HuH-7.5 (cell line): ENCODE measurements around the gene MAD1L1.

Experiments used
- DNase-seq: peaks from one replicate; pipeline ENCODE4 v3.0.0; 2011; ENCODE audit warnings: low spot score

Gene MAD1L1

DNA sequence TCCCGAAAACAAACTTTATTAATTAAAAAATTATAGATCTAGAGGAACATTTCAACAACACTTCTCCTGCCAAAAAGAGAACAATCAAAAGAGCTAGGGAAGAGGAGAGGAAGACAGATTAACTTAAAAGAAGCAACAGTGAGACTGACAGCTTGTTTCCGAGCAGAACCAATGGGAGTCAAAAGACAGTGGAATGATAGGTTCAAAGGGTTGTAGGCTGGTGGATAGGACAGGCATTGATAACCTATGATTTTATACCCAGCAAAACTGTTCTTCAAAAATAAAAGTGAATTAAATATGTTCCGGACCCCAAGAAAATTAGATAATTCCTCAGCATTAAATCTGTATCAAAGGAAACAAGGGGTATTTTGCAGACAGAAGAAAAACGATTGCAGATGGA, 207.6 kb downstream of the MAD1L1 start:
- DNase-seq: no peak

DNA sequence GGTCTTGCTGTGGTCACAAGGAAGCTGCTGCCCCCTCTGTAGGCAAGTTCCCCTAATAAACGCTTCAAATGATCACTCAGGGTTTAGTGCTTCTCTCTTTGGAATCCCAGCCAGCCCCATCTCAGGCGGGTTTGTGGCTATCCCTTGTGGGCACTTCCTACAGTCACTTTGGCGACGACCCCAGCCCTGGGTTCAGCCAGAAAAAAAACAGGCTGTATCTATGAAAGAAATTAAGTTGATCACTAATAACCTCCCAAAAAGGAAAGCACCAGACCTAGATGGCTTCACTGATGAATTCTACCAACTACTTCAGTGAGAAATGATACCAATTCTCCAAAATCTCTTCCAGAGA, 208.2 kb downstream of the MAD1L1 start:
- no peak for DNase-seq

DNA sequence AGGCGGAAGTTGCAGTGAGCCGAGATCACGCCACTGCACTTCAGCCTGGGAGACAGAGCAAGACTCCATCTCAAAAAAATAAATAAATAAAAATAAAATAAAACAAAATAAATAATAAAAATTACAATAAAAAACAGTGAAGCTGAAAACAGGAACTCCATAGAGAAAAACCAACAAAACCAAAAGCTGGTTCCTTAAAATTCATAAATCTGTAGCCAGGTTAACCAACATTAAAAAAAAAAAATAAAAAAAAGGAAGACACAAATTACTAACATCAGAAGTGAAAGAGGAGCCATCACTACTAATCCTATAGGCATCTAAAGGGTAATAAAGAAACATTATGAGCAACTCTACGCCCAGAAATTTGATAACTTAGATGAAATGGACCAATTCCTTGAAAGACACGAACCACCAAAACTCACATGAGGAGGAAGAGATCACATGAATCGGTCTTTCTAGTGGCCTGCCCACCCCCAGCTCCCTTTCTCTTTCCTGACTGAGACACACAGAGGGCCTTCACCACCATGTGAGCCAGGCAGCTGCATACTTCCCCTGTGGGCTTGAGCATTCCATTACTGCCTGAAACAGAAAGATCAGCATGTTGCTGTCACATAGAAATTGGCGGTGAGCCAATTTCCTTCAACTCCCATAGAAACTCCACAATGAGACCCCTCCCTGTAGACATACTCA, 208.7 kb downstream of the MAD1L1 start:
- DNase-seq: no peak

DNA sequence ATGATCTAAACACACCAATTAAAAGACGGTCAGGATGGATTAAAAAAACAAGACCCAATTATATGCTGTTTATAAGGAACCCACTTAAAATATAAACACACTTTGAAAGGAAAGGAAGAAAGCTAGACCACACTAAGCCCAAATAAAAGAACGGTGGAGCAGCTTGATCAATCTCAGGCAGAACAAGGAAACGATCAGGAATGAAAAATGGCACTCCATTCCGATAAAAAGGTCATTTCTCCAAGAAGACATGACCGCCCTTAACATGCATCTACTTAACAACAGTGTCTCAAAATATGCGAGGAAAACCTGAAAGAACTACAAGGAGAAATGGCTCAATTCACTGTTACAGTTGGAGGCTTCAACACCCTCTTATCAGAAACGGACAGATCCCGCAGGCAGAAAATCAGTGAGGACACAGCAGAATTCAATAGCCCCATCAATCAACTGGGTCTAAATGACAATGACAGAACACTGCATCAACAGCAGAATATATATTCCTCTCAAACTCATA, 210.0 kb downstream of the MAD1L1 start:
- no peak for DNase-seq

DNA sequence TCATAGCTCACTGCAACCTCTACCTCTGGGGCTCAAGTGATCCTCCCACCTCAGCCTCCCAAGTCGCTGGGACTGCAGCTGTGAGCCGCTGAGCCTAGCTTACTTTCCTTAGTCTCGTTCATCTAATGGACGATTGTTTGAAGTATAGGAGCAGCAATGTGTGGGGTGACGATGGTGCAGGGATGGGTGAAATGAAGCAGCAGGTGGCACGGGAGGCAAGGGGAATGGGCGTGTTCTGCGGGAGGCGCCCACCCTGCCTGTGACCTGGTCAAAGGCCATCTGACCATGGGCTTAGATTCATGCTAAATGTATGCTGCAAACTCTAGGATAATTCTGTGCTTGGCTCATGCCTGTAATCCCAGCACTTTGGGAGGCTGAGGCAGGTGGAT, 210.7 kb downstream of the MAD1L1 start:
- no peak for DNase-seq

DNA sequence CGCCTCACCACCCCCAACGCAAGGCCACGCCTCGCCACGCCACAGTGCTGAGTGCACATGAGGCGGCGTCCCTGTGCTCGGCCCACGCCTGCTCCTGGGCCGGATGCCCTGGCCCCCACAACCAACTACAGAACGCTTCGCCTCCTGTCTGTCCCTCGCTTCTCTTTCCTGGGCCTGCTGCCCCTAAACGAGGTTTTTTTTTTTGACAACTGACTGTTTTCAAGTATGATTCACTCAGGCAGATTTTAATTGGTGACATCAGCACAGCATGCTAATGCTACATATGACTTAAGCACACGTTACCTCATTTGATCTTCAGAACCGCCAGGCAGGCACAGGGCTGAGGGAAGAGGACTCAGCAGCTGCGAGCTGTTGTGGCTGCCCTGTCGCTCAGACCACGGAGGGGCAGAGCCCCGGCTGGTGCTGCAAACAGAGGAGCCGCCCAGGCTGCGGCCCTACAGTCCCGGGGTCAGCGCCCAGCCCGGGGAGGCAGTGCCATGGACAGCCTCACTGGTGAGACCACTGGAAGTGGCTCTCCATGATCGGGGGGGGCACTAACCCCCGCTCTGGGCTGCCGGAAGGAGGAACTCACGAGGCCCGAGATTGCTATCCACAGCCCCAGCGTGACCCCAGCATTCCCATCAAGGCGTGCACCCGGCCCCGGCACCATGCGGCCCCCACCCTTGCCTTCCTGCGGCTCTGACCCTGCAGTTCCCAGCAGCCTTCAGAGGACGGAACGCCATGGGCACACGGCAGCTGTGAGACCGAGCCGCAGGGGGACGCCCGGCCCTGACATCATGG, 212.8 kb downstream of the MAD1L1 start:
- no peak for DNase-seq

DNA sequence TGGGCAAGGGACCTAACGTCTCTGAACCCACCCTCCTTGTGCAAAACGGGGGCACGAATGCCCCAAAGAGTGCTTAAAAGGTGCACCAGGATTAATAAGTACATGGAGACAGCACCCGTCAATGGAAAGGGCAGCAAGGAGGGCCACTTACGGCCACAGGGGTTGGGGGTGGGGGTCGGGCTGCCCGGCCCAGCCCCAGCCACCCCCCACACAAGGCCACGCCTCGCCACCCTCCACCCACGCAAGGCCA, 213.4 kb downstream of the MAD1L1 start:
- DNase-seq: no peak

DNA sequence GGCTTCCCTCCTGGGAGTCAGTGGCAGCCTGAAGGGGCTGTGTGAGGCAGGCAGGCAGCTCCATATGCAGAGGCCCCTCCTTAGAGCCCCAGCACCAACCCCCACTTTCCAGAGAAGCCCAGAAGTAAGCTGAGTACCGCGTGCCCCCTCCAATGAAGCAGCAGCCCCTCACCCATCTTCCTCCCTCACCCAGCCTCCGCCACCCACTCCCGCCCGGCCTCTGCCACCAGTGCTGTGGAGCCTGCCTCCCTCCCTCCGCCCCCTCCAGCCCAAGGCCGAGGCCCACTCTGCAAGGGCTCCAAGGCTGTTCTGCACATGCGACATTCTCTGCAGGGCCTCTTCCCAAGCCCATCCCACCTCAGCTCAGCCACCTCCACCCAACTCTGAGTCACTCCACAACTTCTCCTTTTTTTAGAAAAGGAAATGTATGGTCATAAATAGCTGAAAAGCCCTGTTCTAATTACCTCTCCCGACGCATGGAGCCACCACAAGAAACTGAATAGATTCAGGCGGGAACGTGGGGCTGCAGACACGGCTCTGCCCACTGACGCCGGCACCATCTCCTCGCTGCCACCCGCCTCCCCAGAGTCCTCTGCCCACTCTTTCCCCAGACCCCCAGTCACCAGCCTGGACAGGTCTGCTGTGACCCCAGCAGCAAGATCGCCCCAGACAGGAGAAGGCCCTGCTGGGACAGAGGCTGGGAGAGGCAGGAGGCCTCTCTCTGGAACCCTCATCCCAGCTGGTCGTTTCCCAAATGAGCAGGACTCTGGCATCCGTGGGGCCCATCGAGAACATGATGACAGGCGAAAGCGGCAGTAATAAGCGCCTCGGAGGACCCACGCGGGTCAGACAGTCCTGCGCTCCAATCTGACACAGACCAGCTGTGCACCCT, 213.9 kb downstream of the MAD1L1 start:
- no peak for DNase-seq

DNA sequence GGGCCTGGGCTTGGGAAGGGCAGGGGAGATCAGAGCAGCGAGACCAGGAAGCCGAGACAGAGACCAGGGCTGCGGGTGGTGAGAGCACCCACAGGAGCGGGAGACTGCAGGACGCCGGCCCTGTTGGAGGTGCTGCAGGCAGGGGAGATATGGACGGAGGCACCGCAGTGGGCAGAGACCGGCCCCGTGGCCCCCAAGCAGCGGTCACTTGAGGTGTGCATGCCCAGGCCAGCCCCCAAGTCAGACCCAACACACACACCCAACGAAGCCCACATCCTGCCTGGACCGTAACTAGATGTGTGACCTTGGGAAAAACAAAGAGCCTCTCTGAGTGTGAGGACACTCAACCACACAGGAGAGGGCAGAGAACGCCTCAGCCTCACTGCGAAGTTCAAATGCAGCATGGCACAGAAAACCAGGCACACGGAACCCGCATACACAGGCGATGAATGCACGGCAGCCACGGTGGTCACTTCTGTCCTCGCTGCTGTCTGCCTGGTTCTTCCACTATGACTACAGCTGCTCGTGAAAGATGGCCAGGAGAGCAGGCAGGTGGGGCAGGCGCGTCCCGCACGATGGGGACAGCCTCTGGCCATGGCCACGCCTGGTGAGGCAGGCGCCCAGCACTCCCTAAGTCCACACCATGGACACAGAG, 214.7 kb downstream of the MAD1L1 start:
- no peak for DNase-seq

DNA sequence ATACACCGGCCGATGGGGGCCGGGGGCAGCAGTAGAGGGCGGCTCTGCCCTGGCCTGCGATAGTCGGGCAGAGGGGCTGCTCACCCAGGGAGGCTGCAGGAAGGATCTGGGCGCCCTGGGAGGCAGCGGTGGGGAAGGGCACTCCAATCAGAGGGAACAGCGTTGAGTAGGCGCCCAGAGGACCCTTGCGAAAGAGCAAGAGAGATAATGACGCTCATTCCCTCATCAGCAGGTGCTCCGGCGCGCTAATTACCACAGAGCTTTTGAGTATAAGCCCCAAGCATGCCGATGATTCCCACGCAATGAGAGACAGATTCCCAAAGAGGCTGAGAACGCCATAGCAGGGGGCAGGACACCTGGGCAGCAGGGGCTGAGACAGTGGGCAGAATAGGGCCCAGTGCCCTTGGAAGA, 215.3 kb downstream of the MAD1L1 start:
- no peak for DNase-seq

DNA sequence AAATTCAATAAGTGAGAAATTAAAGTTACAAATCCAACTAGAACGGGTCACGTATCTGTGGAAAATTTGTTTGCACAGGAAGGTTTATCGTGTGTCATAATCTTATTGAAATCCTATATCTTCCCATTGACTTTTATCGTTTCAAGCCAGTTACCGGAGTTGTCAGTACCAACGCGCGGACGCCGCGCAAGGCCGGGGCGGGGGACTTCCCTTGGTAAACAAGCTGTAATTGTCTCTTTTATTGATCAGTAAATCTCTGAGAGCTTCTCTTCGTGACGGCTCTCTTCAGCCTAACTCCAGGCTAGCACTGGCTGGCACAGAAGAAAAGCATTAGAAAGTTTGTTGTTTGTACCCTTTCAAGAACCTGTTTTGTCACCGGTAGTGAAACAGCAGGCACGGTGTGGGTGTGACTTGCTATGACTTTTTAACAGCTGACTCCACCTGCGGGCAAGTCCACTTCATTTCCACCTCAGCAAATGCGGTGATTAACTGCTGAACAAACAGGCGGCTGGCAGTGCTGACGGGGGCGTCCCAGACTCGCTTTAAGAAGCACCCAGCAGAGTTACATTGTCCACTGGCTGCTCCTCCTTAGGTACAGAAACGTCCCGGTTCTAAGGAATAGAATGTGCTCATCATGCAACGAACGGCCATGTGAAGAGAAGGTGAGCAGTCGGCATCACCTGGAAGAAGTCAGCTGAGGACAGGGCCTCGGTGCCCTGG, 215.8 kb downstream of the MAD1L1 start:
- DNase-seq: no peak

DNA sequence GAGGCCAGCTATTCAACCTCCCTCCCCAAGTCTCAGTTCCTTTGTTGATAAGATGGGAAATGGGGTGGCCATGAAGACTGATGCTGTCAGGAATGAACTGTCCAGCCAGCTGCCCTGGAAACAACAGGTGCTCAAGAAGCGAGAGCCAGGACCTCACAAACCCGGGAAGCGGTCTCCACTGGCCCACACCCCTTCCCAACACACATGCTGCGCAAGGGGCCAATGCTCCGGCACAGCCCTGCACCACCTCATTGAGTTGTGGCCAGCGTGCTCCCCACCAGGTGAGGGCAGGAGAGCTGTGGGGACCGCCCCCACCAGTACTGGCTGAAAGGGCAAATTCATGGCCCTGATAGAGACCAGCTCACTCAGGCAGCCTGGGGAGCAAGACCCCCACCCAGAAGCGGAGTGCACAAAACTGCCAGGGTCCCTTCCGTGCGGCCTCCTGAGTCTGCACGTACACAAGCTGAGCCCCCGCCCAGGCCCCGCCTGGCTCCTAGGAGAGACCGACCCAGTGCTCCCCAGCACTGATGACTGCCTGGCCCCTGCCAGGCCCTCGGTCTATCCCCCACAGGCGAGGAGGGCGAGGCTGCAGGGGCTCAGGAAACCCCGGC, 216.6 kb downstream of the MAD1L1 start:
- no peak for DNase-seq

DNA sequence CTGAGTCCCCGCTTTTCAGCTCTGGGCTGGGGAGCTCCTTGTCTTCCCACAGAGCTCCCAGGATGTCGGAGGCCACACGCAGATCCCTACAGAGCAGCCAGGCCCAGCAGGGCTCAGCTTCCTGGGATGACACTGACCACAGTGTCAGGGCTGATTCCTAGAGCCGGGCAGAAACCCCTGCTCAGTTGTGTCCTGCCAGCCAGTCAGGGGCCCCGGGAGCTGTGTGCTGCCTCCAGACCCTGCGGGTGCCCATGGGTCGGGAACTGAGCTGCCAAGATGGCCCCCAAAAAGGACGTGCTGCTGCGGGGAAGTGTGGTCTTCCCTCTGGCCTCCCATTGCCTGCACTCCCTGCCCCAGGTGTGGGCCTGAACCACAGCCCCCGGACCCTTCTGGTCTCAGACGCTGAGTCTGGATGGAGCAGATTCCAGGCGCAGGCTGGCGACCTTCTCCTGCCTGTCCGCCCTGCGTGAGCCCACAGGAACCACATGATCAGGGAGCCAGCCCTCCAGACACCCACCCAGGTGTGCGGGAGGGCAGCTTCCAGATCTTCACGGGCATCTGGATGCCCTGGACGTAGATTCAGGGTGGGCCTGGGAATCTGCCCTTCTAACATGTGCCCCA, 217.4 kb downstream of the MAD1L1 start:
- DNase-seq: no peak

DNA sequence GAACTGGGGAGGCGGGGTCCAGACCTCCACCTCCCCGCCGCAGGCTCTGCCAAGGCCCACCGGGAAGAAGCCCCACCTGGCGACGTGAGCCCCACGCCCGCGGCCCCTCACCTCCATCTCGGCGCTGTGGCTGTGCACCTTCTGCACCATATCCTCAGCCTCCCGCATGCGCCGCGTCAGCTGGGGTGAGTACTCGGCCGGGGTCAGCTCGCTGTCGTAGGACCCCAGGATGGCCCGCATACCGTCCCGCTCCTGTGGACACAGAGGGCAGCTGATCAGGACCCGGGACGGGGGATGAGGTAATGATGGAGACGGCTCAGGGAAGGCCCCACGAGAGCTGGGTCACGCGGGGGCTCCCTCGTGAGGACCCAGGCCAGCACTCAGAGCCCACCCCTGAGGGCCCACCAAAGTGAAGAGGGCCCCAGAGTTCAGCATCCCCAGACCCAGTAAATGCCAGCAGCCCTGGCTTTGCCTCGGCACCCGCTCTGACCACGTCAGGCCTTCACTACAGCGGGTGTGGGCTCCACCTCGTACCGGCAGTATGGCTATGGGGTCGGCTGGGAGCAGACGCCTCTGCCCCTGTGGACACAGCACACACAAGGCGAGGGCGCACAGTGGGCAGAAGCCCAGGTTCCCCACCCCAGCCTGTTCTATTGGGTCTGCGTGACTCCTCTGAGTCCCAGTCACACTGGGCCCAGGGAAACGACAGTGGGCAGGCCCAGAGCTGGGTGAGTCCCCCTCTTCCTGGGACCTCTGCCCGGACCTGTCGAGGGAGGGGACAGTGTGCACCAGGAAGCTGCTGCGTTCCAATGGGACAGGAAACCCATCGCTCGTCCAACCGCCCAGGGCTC, 218.1 kb downstream of the MAD1L1 start:
- no peak for DNase-seq

DNA sequence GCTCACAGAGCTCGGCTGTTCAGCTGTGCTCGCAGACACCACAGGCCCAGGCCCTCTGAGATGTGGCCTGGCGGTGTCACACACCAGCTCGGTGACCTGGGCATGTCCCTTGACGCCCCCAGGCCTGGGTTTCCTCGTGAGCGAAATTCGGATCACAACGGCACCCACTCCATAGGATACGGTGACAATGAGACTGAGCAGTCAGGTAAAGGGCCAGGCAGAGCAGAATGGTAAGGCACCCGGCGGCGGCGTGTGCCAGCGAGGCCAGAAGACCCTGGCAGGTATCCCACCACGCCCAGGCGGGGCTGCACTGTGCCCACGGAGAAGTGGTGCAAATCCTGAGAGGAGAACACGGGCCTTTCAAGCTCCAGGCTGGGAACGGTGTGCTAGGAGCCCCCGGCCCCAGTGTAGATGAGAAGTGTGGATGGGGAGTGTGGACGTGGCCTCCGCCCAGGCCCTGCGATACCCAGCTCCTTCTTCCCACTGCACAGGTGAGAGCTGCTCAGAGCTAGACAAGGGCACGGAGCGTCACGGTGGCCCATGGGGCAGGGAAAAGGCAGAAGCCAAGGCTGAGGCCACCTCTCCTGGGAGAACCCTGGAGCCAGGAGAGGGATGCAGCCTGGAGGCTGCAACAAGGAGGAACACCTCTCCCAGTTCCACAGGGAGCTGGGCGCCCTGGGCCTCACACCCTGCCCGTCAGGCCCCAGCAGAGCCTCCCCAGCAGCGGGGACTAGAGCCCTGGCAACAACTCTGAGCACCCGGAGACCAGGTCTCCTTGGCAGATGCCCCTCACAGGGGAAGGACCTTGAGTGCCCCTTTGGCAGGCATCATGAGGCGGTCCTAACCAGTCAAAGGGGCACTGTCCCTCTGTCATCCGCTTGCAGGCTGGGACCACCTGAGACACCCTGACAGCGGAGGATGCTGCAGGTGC, 219.1 kb downstream of the MAD1L1 start:
- DNase-seq: no peak

DNA sequence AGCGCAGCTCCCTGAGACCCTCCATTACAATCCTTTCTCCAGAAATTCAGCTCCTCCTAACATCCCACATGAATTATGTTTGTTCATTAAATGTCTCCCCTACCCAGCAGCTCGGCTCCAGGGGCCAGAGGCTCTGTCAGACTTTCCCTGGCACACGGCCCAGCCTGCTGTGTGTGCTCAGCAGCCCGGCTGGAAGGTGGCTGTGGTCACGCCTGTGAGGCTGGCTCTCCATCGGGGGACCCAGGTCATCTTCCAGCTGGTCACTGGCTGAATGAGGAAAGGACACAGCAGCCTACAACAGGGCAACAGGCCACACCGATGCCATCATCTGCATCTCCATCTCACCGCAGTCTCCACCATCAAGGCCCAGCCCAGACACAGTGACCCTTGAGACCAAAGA, 219.8 kb downstream of the MAD1L1 start:
- no peak for DNase-seq

DNA sequence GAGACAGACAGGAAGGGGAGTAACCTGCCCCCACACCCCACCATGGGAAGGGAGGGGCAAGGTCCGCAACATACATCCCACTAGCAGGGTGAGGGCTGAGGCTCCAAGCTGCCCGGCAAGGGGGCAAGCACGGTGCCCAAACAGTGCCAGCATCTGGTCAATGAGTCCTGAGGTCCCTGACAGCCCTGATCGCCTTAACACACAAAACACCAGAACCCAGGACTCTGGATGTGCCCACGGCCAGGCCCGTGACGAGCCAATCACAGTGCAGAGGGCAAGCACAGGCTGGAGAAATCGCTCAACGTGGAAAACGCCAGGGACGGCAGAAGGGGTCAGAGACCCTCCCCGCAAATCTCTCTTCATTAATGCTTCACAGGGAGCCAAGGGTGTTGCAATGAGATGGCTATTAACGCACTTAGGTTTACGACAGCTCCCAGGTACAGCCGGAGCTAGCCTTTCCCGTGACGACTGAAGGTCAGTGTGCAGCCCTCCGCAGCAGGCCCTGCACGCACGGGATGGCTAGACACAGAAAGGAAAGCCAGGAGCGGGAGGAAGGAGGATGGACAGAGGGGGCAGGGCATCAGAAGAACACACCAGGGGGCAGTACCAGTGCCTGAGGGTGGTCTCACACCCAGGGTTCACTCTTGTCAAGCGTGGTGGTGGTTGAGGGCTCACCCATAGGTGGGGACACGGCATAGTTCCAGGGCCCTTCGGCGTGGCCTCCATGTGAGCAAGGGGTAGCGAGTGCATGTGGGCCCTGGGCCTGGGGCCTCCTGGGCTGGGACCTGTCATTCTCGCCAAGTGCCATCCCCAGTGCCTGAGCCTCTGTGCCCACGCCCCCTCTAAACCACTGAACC, 220.5 kb downstream of the MAD1L1 start:
- DNase-seq: no peak
